ENCODE results near the gene FYCO1.

DNA sequence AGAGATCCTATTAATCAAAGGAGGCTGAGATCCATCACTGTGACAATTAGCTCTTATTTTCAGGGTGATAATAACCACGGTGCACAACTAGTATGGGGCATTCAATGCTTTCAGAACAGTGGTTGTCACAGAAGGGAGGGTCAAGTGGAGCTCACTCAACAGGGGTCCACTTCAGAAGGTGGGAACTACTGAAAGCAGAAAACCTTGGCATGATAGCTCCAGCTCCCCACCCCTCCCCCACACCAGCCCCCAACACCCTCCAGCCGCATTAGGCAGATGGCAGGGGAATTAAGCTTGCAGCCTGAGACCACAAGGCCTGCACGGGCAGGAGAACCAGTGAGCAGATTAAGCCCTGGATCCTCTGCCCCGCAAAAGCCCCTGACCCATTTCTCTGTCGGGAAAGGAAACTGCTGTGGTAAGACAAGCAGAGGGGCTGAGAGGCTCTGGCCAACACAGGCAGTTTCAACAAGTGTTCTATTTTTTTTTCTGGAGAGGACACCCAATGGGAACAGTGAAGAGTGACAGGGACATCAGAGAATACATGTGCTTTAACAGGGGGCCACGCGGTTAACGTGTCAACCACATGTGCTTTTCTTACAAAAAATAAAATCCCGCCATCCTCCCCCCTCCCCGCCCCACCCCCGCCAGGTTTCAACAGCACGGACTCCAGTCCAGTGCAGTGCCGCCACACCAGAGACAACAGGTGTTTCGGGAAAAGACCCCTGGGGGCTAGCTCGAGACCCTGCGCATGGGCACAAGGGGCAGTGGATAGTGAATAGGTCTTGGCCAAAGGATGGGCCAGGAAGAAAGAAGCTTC lies 997 bp downstream of the FYCO1 start:
- TF ChIP-seq SP1 (IDR thresholded peaks at IDR 0.05), result no peak
- TF ChIP-seq ARNT (IDR thresholded peaks at IDR 0.05), result no peak
- no peak for TF ChIP-seq ELF4 (IDR thresholded peaks at IDR 0.05)
- no peak for TF ChIP-seq BHLHE40 (IDR thresholded peaks at IDR 0.05; ENCODE audit: borderline replicate concordance)
- TF ChIP-seq, protein P1, sequence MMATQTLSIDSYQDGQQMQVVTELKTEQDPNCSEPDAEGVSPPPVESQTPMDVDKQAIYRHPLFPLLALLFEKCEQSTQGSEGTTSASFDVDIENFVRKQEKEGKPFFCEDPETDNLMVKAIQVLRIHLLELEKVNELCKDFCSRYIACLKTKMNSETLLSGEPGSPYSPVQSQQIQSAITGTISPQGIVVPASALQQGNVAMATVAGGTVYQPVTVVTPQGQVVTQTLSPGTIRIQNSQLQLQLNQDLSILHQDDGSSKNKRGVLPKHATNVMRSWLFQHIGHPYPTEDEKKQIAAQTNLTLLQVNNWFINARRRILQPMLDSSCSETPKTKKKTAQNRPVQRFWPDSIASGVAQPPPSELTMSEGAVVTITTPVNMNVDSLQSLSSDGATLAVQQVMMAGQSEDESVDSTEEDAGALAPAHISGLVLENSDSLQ (IDR thresholded peaks at IDR 0.05), result no peak
- no peak for TF ChIP-seq LEF1 (IDR thresholded peaks at IDR 0.05; ENCODE audit: borderline replicate concordance)
- TF ChIP-seq FOXM1 (IDR thresholded peaks at IDR 0.05; ENCODE audit: borderline replicate concordance), result no peak
- no peak for TF ChIP-seq SUZ12 (IDR thresholded peaks at IDR 0.05)
- TF ChIP-seq FOXK2 (IDR thresholded peaks at IDR 0.05), result no peak
- TF ChIP-seq TARDBP (IDR thresholded peaks at IDR 0.05), result no peak
- no peak for TF ChIP-seq FOXA1 (IDR thresholded peaks at IDR 0.05)
- no peak for TF ChIP-seq NFRKB (IDR thresholded peaks at IDR 0.05)
- no peak for TF ChIP-seq ZNF384 (IDR thresholded peaks at IDR 0.05)
- no peak for TF ChIP-seq HDGF (IDR thresholded peaks at IDR 0.05; ENCODE audit: borderline replicate concordance)
